PC-3 (cell line): ENCODE data around the gene C12orf57.

Experiments used
- CTCF ChIP-seq: fragments of 300-600 bp; sonication (generic); conservative IDR thresholded peaks from 2 replicates; pipeline ENCODE4 v1.5.1; 2017; ENCODE audit warnings: antibody characterized with exemption, low read depth, mild to moderate bottlenecking, low read length
- EZH2phosphoT487 ChIP-seq: fragments of 300-600 bp; sonication (generic); IDR thresholded peaks from 2 replicates; pipeline ENCODE4 v1.6.1; 2018; ENCODE audit warnings: mild to moderate bottlenecking, antibody characterized with exemption, low read length, borderline replicate concordance

GRCh38 chr12:6932766-6933165 is 11.1 kb upstream of the C12orf57 start:
- TF ChIP-seq CTCF (no peak), EZH2phosphoT487 (no peak)
